Stimulated activated naive B cell treated with anti-CD40 and anti-IgM and Interleukin-4, amounts not matched to agents 10 μg/mL and 1 μg/mL and 100 μg/mL, for 72 hours (primary cell): ENCODE measurements around the gene SLAMF7.
"Not testable (repeated sequence)": the region's sequence is repeated elsewhere in the genome, so short reads cannot be mapped to it uniquely, and the experiment has no call there.

ENCODE experiments used
- ATAC-seq, 2 donors: fragments of 150-1000 bp; cut with Tn5 transposase; replicated peaks; 2 replicates each; pipeline ENCODE4 v1.10.0; 2021; ENCODE audit warnings: moderate library complexity in 1 of 2
- DNase-seq: peaks from one replicate; pipeline ENCODE4 v3.0.0; 2021
- H3K27ac Mint-ChIP-seq: one replicate; pipeline ENCODE4 v1.8.0; 2022; ENCODE audit warnings: mild to moderate bottlenecking, mixed read lengths
- H3K27me3 Mint-ChIP-seq, 2 donors: one replicate each; pipeline ENCODE4 v1.8.0; 2022; ENCODE audit warnings: mixed read lengths in 2 of 2
- H3K36me3 Mint-ChIP-seq, 2 donors: one replicate each; pipeline ENCODE4 v1.8.0; 2022; ENCODE audit warnings: mixed read lengths in 2 of 2, mild to moderate bottlenecking in 1 of 2
- H3K4me1 Mint-ChIP-seq, 2 donors: one replicate each; pipeline ENCODE4 v1.8.0; 2022; ENCODE audit warnings: mixed read lengths in 2 of 2, mild to moderate bottlenecking in 1 of 2
- H3K4me3 Mint-ChIP-seq, 2 donors: one replicate each; pipeline ENCODE4 v1.8.0; 2022; ENCODE audit warnings: mild to moderate bottlenecking in 2 of 2, mixed read lengths in 2 of 2, moderate library complexity in 1 of 2
- H3K9me3 Mint-ChIP-seq, 2 donors: one replicate each; pipeline ENCODE4 v1.8.0; 2022; ENCODE audit warnings: mixed read lengths in 2 of 2, mild to moderate bottlenecking in 1 of 2

Gene SLAMF7

DNA sequence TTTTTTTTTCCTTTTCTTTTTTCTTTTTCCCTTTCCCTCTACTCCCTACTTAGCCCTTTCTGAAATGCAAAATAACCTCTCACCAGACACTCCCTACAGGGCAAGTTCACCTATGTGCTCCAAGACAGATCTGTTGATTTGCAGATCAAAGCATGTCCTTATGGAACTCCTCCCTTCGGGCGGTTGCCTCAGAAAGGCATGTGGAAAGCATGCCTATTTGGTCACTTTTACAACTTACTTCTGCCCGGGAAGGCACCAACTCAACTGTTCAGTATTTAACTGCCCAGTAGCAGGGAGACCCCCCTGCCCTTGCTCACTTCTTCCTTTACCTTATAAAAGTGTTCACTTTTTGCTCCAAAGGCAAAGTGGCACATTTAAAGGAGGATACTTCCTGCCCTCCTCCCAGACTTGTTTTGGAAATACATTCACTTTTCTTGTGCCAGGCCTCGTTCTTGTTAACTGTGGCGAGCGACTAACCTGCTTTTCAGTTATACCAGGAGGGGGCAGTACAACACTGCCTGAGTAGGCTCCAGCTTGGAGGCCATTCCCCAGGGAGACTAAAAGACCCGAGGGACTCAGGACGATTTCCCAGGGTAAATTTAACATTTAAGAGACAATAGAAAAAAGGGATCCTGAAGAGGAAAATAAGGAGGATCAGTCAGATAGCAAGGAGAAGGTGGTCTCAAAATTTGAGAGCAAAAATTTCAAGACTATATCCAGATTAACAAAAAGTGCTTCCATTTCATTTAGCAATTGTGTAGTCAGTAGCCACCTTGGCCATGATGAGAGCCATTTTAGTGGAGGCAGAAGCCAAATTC is 12.3 kb upstream of the SLAMF7 start:
- H3K4me3 Mint-ChIP-seq, result no peak overlapping the region
- peaks cover 3% of the 10 kb centered on the region in 2 donors for H3K36me3 Mint-ChIP-seq
- ATAC-seq (peak; percentile 82 to 85), DNase-seq (peak; percentile 43)
- H3K4me1 Mint-ChIP-seq, result peaks cover 10 to 20% of the 10 kb centered on the region in 2 donors
- H3K27me3 Mint-ChIP-seq, result no peaks in the 10 kb centered on the region
- no peak overlapping the region for H3K27ac Mint-ChIP-seq
- H3K9me3 Mint-ChIP-seq, result peaks cover 0 to 2% of the 10 kb centered on the region in 2 donors

- Mint-ChIP-seq H3K36me3 (peaks cover 4 to 9% of the 10 kb centered on the region in 2 donors), H3K4me1 (peaks cover 13 to 23% of the 10 kb centered on the region in 2 donors), H3K4me3 (no peak overlapping the region), H3K9me3 (peaks cover 0 to 4% of the 10 kb centered on the region in 2 donors), H3K27ac (no peak overlapping the region), H3K27me3 (no peaks in the 10 kb centered on the region)
- DNase-seq (no peak), ATAC-seq (no peak)
Measured at GRCh38 chr1:160727316-160727640, 11.8 kb upstream of the SLAMF7 start.

DNA sequence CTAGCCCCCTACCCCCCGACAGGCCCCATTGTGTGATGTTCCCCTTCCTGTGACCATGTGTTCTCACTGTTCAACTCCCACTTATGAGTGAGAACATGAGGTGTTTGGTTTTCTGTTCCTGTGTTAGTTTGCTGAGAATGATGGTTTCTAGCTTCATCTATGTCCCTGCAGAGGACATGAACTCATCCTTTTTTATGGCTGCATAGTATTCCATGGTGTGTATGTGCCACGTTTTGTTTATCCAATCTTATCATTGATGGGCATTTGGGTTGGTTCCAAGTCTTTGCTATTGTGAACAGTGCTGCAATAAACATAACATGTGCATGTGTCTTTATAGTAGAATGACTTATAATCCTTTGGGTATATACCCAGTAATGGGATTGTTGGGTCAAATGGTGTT is 7.5 kb upstream of the SLAMF7 start:
- Mint-ChIP-seq H3K4me1 (peaks cover 26 to 32% of the 10 kb centered on the region in 2 donors), H3K36me3 (peaks cover 27 to 36% of the 10 kb centered on the region in 2 donors), H3K9me3 (peaks cover 10 to 11% of the 10 kb centered on the region in 2 donors)
- not testable (repeated sequence) for H3K4me3 Mint-ChIP-seq, H3K27ac Mint-ChIP-seq, ATAC-seq, H3K27me3 Mint-ChIP-seq, DNase-seq

DNA sequence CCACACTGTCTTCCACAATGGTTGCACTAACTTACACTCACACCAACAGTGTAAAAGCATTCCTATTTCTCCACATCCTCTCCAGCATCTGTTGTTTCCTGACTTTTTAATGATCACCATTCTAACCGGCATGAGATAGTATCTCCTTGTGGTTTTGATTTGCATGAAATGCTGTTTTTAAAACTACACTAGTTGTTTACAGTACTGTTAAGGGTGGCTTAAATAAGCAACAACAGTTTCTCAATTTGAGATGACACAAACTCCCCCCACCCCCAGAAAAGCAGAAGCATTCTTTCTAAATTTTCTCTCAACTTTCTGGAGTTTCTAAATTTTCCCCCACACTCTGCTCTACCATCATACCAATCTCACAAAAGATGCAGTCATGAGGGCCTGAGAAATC is 7.1 kb upstream of the SLAMF7 start:
- peak overlapping the region in 1 of 2 donors; percentile 9 for H3K4me3 Mint-ChIP-seq
- H3K27me3 Mint-ChIP-seq, result no peaks in the 10 kb centered on the region
- no peak for DNase-seq
- H3K36me3 Mint-ChIP-seq, result peaks cover 30 to 40% of the 10 kb centered on the region in 2 donors
- peaks cover 26 to 32% of the 10 kb centered on the region in 2 donors for H3K4me1 Mint-ChIP-seq
- peak in 1 of 2 donors; percentile 45 for ATAC-seq
- peaks cover 11 to 12% of the 10 kb centered on the region in 2 donors for H3K9me3 Mint-ChIP-seq
- H3K27ac Mint-ChIP-seq, result peak overlapping the region; percentile 48

- Mint-ChIP-seq H3K27me3 (no peaks in the 10 kb centered on the region), H3K4me1 (peaks cover 31 to 42% of the 10 kb centered on the region in 2 donors), H3K4me3 (peak overlapping the region; percentile 4 to 57), H3K27ac (peak overlapping the region; percentile 48), H3K36me3 (peaks cover 35 to 50% of the 10 kb centered on the region in 2 donors), H3K9me3 (peaks cover 11 to 16% of the 10 kb centered on the region in 2 donors)
- ATAC-seq, result peak in 1 of 2 donors; percentile 58
- DNase-seq, result no peak
Measured at GRCh38 chr1:160733898-160734297, 5.1 kb upstream of the SLAMF7 start.

DNA sequence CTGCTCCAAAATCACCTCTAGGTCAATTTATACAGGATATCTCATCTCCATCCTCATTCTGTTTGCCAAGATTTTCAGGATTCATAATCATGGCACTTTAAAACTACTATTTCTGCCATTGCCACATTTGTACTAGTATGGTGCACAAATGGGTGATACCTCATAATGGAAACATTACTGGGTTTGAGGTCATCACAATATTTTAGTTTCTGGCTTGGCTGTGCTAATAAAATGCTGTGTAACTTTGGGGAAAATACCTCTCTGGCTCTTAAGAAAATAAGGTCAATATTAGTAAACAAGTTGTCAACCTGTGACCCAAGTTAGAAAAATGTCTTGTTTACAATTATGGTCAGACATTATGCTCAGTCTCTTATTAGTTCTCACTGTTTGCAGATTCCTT is 4.7 kb upstream of the SLAMF7 start:
- H3K4me1 Mint-ChIP-seq, result peaks cover 35 to 46% of the 10 kb centered on the region in 2 donors
- peak overlapping the region; percentile 4 to 57 for H3K4me3 Mint-ChIP-seq
- peak overlapping the region; percentile 48 for H3K27ac Mint-ChIP-seq
- no peak for ATAC-seq
- H3K9me3 Mint-ChIP-seq, result peaks cover 11 to 16% of the 10 kb centered on the region in 2 donors
- no peaks in the 10 kb centered on the region for H3K27me3 Mint-ChIP-seq
- no peak for DNase-seq
- H3K36me3 Mint-ChIP-seq, result peaks cover 35 to 50% of the 10 kb centered on the region in 2 donors

- DNase-seq (no peak), ATAC-seq (no peak)
- peaks cover 51 to 65% of the 10 kb centered on the region in 2 donors for H3K36me3 Mint-ChIP-seq
- peak overlapping the region; percentile 95 for H3K27ac Mint-ChIP-seq
- peak overlapping the region; percentile 55 to 89 for H3K4me3 Mint-ChIP-seq
- no peaks in the 10 kb centered on the region for H3K27me3 Mint-ChIP-seq
- peaks cover 5 to 9% of the 10 kb centered on the region in 2 donors for H3K9me3 Mint-ChIP-seq
- peaks cover 41 to 67% of the 10 kb centered on the region in 2 donors for H3K4me1 Mint-ChIP-seq
Measured at GRCh38 chr1:160738271-160738670, 776 bp upstream of the SLAMF7 start.

DNA sequence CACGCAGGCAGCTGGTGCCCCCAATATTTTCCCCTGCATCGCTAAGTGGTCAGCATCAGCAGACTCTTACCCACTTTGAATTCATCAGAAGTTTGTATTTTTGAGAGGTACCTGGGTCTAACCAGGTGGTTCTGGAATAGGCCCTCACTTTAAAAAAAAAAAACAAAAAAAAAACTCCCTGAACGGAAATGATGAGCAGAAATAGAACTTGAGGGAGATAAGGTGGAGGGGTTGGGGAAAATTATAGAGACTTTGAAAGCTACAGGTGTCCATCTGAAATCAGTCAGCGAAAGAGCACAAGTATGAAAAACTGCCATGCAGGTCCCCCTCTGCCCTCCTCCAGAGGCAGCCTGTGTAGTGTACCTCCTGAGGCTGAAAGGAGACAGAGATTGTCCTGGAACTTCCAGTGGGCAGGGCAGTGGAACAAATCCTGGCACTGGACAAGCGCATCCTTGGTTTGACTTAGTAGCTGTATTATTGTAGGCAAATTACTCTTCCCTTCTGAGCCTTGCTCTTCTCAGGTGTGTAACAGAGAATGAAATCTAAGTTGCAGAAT is 1.2 kb downstream of the SLAMF7 start:
- H3K4me1 Mint-ChIP-seq, result peaks cover 44 to 72% of the 10 kb centered on the region in 2 donors
- ATAC-seq (peak; percentile 2 to 4), DNase-seq (no peak)
- H3K36me3 Mint-ChIP-seq, result peaks cover 50 to 74% of the 10 kb centered on the region in 2 donors
- no peaks in the 10 kb centered on the region for H3K27me3 Mint-ChIP-seq
- peak overlapping the region; percentile 82 to 85 for H3K4me3 Mint-ChIP-seq
- H3K9me3 Mint-ChIP-seq, result peaks cover 5 to 9% of the 10 kb centered on the region in 2 donors
- H3K27ac Mint-ChIP-seq, result peak overlapping the region; percentile 91

GRCh38 chr1:160741092-160741501 is 2.0 kb downstream of the SLAMF7 start:
- H3K4me3 Mint-ChIP-seq, result peak overlapping the region; percentile 74 to 81

DNA sequence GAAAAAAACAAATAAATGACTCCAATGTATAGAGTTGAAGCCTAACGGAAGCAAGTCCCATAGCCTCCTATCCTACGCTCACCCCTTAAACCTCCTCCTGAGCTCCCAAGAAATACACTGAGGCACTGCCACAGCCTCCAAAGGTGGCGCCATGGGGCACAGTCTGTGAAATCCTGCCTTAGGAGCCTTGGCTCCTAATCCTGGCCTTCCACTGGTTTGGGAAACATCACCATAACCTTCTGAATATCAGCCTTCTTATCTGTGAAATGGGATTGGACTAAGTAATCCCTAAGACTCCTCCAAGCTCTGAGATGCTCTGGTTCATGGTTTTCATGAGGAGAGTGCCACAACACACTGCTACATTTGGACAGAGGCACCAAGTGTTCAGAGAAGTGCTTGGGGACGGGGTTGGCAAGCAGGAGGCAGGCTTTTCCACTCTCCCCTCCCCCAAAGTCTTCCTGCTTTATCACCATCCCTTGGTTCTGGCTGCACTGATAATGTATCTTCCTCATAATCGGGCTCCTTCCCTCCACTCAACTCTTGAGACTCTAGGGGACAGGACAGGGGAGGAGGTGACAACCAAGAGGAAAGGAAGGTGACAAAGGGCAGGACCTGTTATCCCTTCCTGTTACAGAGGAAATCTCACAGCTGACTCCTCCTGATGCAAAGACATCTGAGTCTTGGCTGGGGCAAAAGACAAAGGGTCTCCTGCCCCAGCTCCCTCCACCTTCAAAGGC is 2.7 kb downstream of the SLAMF7 start:
- Mint-ChIP-seq H3K4me3 (peak overlapping the region; percentile 74 to 81), H3K4me1 (peaks cover 48 to 81% of the 10 kb centered on the region in 2 donors), H3K27ac (peak overlapping the region; percentile 44), H3K9me3 (peaks cover 0 to 6% of the 10 kb centered on the region in 2 donors), H3K36me3 (peaks cover 43 to 74% of the 10 kb centered on the region in 2 donors), H3K27me3 (no peaks in the 10 kb centered on the region)
- DNase-seq (no peak), ATAC-seq (no peak)

More at GRCh38 chr1:160741092-160741501, 2.0 kb downstream of the SLAMF7 start:
- Mint-ChIP-seq H3K36me3 (peaks cover 48 to 77% of the 10 kb centered on the region in 2 donors), H3K9me3 (peaks cover 1 to 6% of the 10 kb centered on the region in 2 donors), H3K27me3 (no peaks in the 10 kb centered on the region), H3K27ac (peak overlapping the region; percentile 44), H3K4me1 (peaks cover 46 to 76% of the 10 kb centered on the region in 2 donors)
- DNase-seq (no peak), ATAC-seq (no peak)

DNA sequence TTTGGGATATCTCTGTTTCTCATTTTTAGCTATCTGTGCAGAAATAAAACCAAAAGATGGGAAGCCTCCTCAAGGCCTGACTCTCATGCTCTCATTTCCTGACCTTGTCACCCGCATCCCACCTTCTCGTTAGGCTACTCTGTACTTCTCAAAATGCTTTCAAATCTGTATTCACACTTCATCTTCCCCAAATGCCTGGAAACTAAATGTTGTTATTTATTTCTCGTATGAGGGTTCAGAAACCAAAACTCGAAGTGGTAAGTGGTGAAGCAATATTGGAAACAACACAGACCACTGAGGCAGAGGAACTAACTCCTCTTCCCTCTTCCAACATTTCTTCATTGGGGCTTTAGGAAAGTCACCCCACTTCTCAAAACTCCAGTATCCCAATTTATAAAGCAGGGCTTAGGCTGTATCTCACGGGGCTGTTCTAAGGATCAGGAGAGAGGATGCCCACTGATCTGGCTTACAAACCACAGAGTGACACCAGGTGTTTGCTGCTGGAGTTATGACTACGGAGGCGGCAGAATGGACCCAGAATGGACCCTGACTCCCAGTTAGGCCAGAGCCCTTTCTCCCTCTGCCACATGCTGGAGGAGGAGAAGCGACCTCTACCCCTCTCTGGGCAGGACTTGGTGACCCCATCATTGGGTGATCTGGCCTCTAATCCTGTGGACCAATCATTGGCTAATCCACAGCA is 3.5 kb downstream of the SLAMF7 start:
- Mint-ChIP-seq H3K36me3 (peaks cover 35 to 71% of the 10 kb centered on the region in 2 donors), H3K27me3 (no peaks in the 10 kb centered on the region)

DNA sequence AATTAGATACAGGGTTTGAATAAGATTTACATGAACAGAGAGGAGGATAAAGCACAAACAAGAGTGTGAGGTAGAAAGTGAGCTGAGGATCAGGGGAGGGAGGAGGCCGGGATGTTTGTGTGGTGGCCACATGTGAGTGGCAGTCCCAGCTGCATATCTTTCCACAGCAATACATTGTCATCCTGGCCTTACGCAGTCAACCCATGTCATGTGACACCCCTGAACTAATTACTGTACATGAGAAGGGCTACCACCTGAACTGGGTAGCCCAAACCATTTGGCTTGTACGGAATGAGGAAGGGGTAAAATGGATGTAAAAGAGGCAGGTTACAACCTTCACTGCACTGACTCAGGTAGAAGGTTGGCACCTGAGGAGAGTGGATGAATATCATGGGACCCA is 4.2 kb downstream of the SLAMF7 start:
- ATAC-seq, result no peak

More for the DNA sequence above, 3.5 kb downstream of the SLAMF7 start:
- peak overlapping the region; percentile 90 for H3K27ac Mint-ChIP-seq
- peaks cover 0 to 2% of the 10 kb centered on the region in 2 donors for H3K9me3 Mint-ChIP-seq
- peak overlapping the region; percentile 74 to 81 for H3K4me3 Mint-ChIP-seq
- DNase-seq, result no peak
- peaks cover 48 to 81% of the 10 kb centered on the region in 2 donors for H3K4me1 Mint-ChIP-seq
- ATAC-seq, result no peak

GRCh38 chr1:160744199-160744851 is 5.3 kb downstream of the SLAMF7 start:
- Mint-ChIP-seq H3K27me3 (no peaks in the 10 kb centered on the region), H3K9me3 (no peaks in the 10 kb centered on the region), H3K36me3 (peaks cover 50 to 83% of the 10 kb centered on the region in 2 donors), H3K4me1 (peaks cover 51 to 82% of the 10 kb centered on the region in 2 donors), H3K4me3 (peak overlapping the region; percentile 39 to 81), H3K27ac (peak overlapping the region; percentile 82)
- DNase-seq, result no peak
- peak; percentile 59 to 78 for ATAC-seq

More for the DNA sequence above, 4.2 kb downstream of the SLAMF7 start:
- no peaks in the 10 kb centered on the region for H3K27me3 Mint-ChIP-seq
- DNase-seq, result no peak
- H3K4me3 Mint-ChIP-seq, result peak overlapping the region; percentile 74 to 81
- H3K27ac Mint-ChIP-seq, result peak overlapping the region; percentile 90
- H3K9me3 Mint-ChIP-seq, result peaks cover 0 to under 1% of the 10 kb centered on the region in 2 donors
- H3K36me3 Mint-ChIP-seq, result peaks cover 40 to 74% of the 10 kb centered on the region in 2 donors
- peaks cover 49 to 82% of the 10 kb centered on the region in 2 donors for H3K4me1 Mint-ChIP-seq
